ENCODE data around the gene PDK1. TPM values are rescaled to one million over a fixed set of nuclear protein-coding genes. Genes with fewer than 3 reads are reported as not detected.
"Not testable (repeated sequence)": the region's sequence is repeated elsewhere in the genome, so short reads cannot be mapped to it uniquely, and the experiment has no call there.

PDK1 gene
- polyA plus RNA-seq, 6 donors from 2014 or later = 24.2 to 41.4 (median 32.4) TPM

DNA sequence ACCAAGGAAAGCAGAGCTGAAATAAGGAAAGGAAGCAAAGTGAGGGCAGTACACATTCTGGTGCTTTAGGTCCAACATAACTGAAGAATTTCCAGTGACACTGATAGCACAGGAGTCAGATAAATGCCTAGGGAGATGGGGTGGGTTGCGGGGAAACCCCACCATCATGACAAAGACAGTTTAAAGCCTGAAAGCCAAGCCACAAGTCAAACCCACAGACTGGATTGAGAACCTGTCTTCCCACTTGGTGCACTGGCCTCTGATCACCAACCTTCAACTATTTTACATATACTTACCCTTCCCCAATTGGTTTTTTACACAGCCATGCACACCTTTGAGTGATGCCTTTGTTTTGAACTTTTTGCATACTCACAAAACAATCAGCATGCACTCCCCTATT lies 22.2 kb upstream of the PDK1 start:
- H3K4me1 Mint-ChIP-seq = peaks cover 10 to 22% (median 18%) of the 10 kb centered on the region in 3 donors
- no peaks in the 10 kb centered on the region for H3K27me3 Mint-ChIP-seq
- peaks cover 29 to 55% of the 10 kb centered on the region in 2 donors for H3K36me3 Mint-ChIP-seq
- peaks cover 15 to 43% (median 30%) of the 10 kb centered on the region in 7 donors for H3K9me3 Mint-ChIP-seq
- no peak for DNase-seq
- H3K27ac Mint-ChIP-seq = no peak overlapping the region
- H3K4me3 Mint-ChIP-seq = peak overlapping the region in 2 of 8 donors; percentile 22 to 29
- ATAC-seq (ENCODE audit: low read depth in 2 of 2) = no peak

DNA sequence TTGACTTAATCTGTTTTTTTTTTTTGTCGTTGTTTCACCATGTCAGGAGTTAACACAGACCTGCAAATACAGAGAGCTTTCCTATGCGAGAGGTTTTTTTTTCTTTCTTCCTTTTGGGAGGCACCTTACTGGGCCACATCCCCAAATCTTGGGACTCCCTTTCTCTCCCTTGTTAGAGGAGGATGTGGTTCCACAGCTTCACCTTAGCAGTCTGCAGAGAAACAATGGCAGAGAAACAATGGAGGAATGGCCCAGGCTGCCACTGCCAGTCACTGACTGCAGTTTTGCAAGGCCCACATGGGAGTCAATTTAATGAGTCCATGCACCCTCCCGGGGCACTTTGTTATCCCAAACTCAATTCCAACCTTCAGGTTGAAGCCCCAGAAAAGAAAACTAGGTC lies 20.8 kb upstream of the PDK1 start:
- DNase-seq (no peak), ATAC-seq (ENCODE audit: low read depth in 2 of 2) (no peak)
- H3K27ac Mint-ChIP-seq = no peak overlapping the region
- peaks cover 12 to 47% (median 37%) of the 10 kb centered on the region in 7 donors for H3K9me3 Mint-ChIP-seq
- no peaks in the 10 kb centered on the region for H3K27me3 Mint-ChIP-seq
- peak overlapping the region in 1 of 8 donors; percentile 63 for H3K4me3 Mint-ChIP-seq
- H3K4me1 Mint-ChIP-seq = peaks cover 6 to 20% (median 8%) of the 10 kb centered on the region in 3 donors
- H3K36me3 Mint-ChIP-seq = peaks cover 24 to 46% of the 10 kb centered on the region in 2 donors

DNA sequence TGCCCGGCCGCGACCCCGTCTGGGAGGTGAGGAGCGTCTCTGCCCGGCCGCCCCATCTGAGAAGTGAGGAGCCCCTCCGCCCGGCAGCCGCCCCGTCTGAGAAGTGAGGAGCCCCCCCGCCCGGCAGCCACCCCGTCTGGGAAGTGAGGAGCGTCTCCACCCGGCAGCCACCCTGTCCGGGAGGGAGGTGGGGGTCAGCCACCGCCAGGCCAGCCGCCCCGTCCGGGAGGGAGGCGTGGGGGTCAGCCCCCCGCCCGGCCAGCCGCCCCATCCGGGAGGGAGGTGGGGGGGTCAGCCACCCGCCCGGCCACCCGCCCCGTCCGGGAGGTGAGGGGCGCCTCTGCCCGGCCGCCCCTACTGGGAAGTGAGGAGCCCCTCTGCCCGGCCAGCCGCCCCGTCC lies 18.0 kb upstream of the PDK1 start:
- not testable (repeated sequence) for DNase-seq; H3K4me3 Mint-ChIP-seq; H3K27ac Mint-ChIP-seq; H3K27me3 Mint-ChIP-seq; ATAC-seq (ENCODE audit: low read depth in 2 of 2)
- H3K36me3 Mint-ChIP-seq = peaks cover 18 to 42% of the 10 kb centered on the region in 2 donors
- H3K4me1 Mint-ChIP-seq = peaks cover 9 to 19% (median 13%) of the 10 kb centered on the region in 3 donors
- H3K9me3 Mint-ChIP-seq = peaks cover 7 to 56% (median 36%) of the 10 kb centered on the region in 7 donors

- H3K36me3 Mint-ChIP-seq = peaks cover 11 to 38% of the 10 kb centered on the region in 2 donors
- peaks cover 7 to 57% (median 24%) of the 10 kb centered on the region in 7 donors for H3K9me3 Mint-ChIP-seq
- peak overlapping the region in 1 of 6 donors; percentile 33 for H3K27ac Mint-ChIP-seq
- DNase-seq (no peak), ATAC-seq (ENCODE audit: low read depth in 2 of 2) (no peak)
- H3K27me3 Mint-ChIP-seq = no peaks in the 10 kb centered on the region
- no peak overlapping the region for H3K4me3 Mint-ChIP-seq
- H3K4me1 Mint-ChIP-seq = peaks cover 14 to 29% (median 24%) of the 10 kb centered on the region in 3 donors
Observed at GRCh38 chr2:172539767-172540166, 16.1 kb upstream of the PDK1 start.

GRCh38 chr2:172540421-172540820 lies 15.5 kb upstream of the PDK1 start:
- peaks cover 14 to 29% (median 23%) of the 10 kb centered on the region in 3 donors for H3K4me1 Mint-ChIP-seq
- H3K27ac Mint-ChIP-seq = peak overlapping the region in 1 of 6 donors; percentile 49
- ATAC-seq (ENCODE audit: low read depth in 2 of 2) (no peak), DNase-seq (no peak)
- peaks cover 7 to 53% (median 22%) of the 10 kb centered on the region in 7 donors for H3K9me3 Mint-ChIP-seq
- no peak overlapping the region for H3K4me3 Mint-ChIP-seq
- H3K27me3 Mint-ChIP-seq = no peaks in the 10 kb centered on the region
- peaks cover 11 to 31% of the 10 kb centered on the region in 2 donors for H3K36me3 Mint-ChIP-seq

GRCh38 chr2:172545408-172546075 lies 10.3 kb upstream of the PDK1 start:
- Mint-ChIP-seq H3K27me3 (no peaks in the 10 kb centered on the region), H3K4me3 (no peak overlapping the region), H3K9me3 (peaks cover 11 to 37% (median 23%) of the 10 kb centered on the region in 7 donors), H3K4me1 (peaks cover 19 to 65% (median 47%) of the 10 kb centered on the region in 3 donors), H3K36me3 (peaks cover 19 to 36% of the 10 kb centered on the region in 2 donors), H3K27ac (no peak overlapping the region)
- no peak for ATAC-seq (ENCODE audit: low read depth in 2 of 2)
- DNase-seq = no peak

GRCh38 chr2:172549131-172549530 lies 6.8 kb upstream of the PDK1 start:
- H3K36me3 Mint-ChIP-seq = peaks cover 14 to 24% of the 10 kb centered on the region in 2 donors
- no peak overlapping the region for H3K4me3 Mint-ChIP-seq
- H3K4me1 Mint-ChIP-seq = peaks cover 17 to 69% (median 34%) of the 10 kb centered on the region in 3 donors
- peaks cover 4 to 24% (median 14%) of the 10 kb centered on the region in 7 donors for H3K9me3 Mint-ChIP-seq
- DNase-seq (no peak), ATAC-seq (ENCODE audit: low read depth in 2 of 2) (no peak)
- H3K27ac Mint-ChIP-seq = no peak overlapping the region
- H3K27me3 Mint-ChIP-seq = no peaks in the 10 kb centered on the region

DNA sequence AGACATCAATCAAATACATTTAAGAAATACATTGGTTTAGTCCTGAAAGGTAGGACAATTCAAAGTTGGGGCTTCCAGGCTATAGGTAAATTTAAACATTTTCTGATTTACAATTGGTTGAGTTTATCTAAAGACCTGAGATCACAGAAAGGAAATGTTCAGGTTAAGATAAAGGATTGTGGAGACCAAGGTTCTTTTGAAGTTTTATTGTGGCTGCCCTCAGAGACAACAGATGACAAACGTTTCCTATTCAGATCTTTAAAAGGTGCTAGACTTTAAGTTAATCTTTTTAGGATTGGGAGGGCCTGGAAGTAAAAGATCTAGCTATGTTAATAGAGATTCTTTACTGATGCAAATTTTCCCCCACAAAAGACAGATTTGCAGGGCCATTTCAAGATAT lies 6.1 kb upstream of the PDK1 start:
- not testable (repeated sequence) for DNase-seq; H3K27me3 Mint-ChIP-seq; ATAC-seq (ENCODE audit: low read depth in 2 of 2); H3K4me3 Mint-ChIP-seq
- peaks cover 20 to 74% (median 38%) of the 10 kb centered on the region in 3 donors for H3K4me1 Mint-ChIP-seq
- peaks cover 4 to 24% (median 12%) of the 10 kb centered on the region in 7 donors for H3K9me3 Mint-ChIP-seq
- peak overlapping the region in 1 of 6 donors; percentile 47 for H3K27ac Mint-ChIP-seq
- peaks cover 12 to 22% of the 10 kb centered on the region in 2 donors for H3K36me3 Mint-ChIP-seq

GRCh38 chr2:172550419-172550818 lies 5.5 kb upstream of the PDK1 start:
- Mint-ChIP-seq H3K27me3 (no peaks in the 10 kb centered on the region), H3K4me1 (peaks cover 26 to 75% (median 44%) of the 10 kb centered on the region in 3 donors), H3K4me3 (no peak overlapping the region), H3K9me3 (peaks cover 3 to 20% (median 9%) of the 10 kb centered on the region in 7 donors), H3K36me3 (peaks cover 12 to 22% of the 10 kb centered on the region in 2 donors), H3K27ac (no peak overlapping the region)
- ATAC-seq (ENCODE audit: low read depth in 2 of 2) (no peak), DNase-seq (no peak)

DNA sequence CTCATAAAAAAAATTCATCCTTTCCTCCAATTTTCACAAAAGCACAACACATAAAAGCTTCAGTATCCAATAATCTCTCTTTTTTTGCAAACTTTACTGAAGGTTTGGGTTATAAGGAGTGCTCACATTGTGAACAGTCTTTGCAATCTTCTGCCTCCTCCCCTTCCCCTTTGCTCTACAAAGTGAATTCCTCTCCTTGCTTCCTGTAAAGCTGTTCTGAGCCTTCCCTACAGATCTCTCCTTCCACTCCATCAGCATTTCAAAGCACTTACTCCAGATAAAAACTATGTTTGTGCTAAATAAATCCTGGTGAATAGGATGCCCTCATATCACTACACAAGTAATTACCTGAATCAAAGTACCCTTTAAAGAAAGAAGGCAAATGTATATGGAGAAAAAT lies 4.6 kb upstream of the PDK1 start:
- Mint-ChIP-seq H3K4me3 (no peak overlapping the region), H3K9me3 (peaks cover 3 to 15% (median 9%) of the 10 kb centered on the region in 7 donors), H3K27ac (peak overlapping the region in 4 of 6 donors; percentile 46 to 77 (median 54)), H3K4me1 (peaks cover 21 to 69% (median 39%) of the 10 kb centered on the region in 3 donors), H3K27me3 (no peaks in the 10 kb centered on the region), H3K36me3 (peaks cover 12 to 22% of the 10 kb centered on the region in 2 donors)
- no peak for ATAC-seq (ENCODE audit: low read depth in 2 of 2)
- no peak for DNase-seq

DNA sequence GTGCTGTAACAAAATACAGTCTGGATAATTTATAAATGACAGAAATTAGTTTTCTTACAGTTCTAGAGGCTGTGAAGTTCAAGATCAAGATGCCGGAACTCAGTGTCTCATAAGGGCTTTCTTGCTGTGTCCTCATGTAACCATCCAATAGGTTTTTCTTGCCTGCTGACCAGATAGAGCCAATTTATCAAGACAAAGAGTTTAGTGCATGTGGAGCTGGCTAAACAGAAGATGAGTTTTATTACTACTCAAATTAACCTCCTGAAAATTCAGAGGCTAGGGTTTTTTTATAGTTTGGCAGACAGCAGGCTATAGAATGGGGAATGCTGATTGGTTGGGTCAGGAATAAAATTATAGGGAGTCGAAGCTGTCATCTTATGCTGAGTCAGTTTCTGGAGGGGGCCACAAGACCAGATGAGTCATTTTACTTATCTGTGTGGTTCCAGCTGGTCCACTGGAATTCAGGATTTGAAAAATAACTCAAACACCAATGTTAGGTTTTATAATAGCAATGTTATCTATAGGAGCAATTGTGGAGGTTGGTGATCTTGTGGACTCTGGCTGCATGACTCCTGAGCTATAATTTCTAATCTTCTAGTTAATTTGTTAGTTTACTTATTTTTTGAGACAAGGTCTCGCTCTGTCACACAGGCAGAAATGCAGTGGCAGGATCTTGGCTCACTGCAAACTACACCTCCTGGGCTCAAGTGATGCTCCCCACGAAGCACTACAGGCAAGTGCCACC lies 3.2 kb upstream of the PDK1 start:
- H3K4me1 Mint-ChIP-seq = peaks cover 24 to 68% (median 38%) of the 10 kb centered on the region in 3 donors
- ATAC-seq (ENCODE audit: low read depth in 2 of 2) (no peak), DNase-seq (no peak)
- H3K9me3 Mint-ChIP-seq = peaks cover 0 to 9% (median 2%) of the 10 kb centered on the region in 7 donors
- H3K4me3 Mint-ChIP-seq = peak overlapping the region in 1 of 8 donors; percentile 95
- peaks cover 7 to 16% of the 10 kb centered on the region in 2 donors for H3K36me3 Mint-ChIP-seq
- no peaks in the 10 kb centered on the region for H3K27me3 Mint-ChIP-seq
- H3K27ac Mint-ChIP-seq = no peak overlapping the region

- Mint-ChIP-seq H3K27ac (peak overlapping the region in 4 of 6 donors; percentile 91 to 98 (median 96)), H3K4me3 (peak overlapping the region; percentile 75 to 98 (median 95)), H3K4me1 (peaks cover 27 to 73% (median 46%) of the 10 kb centered on the region in 3 donors), H3K36me3 (peaks cover 0 to 7% of the 10 kb centered on the region in 2 donors), H3K27me3 (no peaks in the 10 kb centered on the region), H3K9me3 (no peaks in the 10 kb centered on the region)
- DNase-seq = no peak
- ATAC-seq (ENCODE audit: low read depth in 2 of 2) = no peak
Observed at GRCh38 chr2:172554352-172555271, 1.3 kb upstream of the PDK1 start.

DNA sequence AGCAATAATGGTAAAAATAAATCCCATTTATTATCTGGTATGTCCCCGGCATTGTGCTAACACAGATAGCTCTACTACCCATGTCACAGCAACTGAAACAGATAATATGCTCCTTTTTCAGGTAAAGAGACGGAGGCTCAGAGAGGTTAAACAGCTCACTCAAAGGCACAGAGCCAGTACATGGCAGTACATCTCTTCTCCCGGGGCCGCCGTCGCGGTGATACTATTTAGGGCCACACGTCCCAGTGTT lies 693 bp upstream of the PDK1 start:
- Mint-ChIP-seq H3K4me3 (peak overlapping the region; percentile 89 to 98 (median 96)), H3K27ac (peak overlapping the region; percentile 82 to 99 (median 97)), H3K4me1 (peaks cover 27 to 72% (median 46%) of the 10 kb centered on the region in 3 donors), H3K27me3 (no peaks in the 10 kb centered on the region), H3K9me3 (no peaks in the 10 kb centered on the region), H3K36me3 (peaks cover 0 to 7% of the 10 kb centered on the region in 2 donors)
- ATAC-seq (ENCODE audit: low read depth in 2 of 2) (no peak), DNase-seq (no peak)

All from naive B cell (primary cell).